HEK293 (cell line): ENCODE results near the gene CCDC175.
A peak's percentile ranks its signal among the peaks of the same experiment; 100 is the strongest.

Source experiments
- BCL6B ChIP-seq: fragments of 450-650 bp; formaldehyde crosslinking; IDR thresholded peaks from 2 replicates; pipeline ENCODE4 v1.5.1; 2017; ENCODE audit warnings: missing biosample characterization, missing genetic modification characterization
- GLIS1 ChIP-seq: fragments of 450-650 bp; formaldehyde crosslinking; IDR thresholded peaks from 2 replicates; pipeline ENCODE4 v1.5.1; 2016; ENCODE audit warnings: missing biosample characterization, missing genetic modification characterization
- GLIS2 ChIP-seq: fragments of 450-650 bp; formaldehyde crosslinking; IDR thresholded peaks from 2 replicates; pipeline ENCODE4 v1.5.1; 2016; ENCODE audit warnings: missing biosample characterization, missing genetic modification characterization
- KLF17 ChIP-seq: fragments of 450-650 bp; formaldehyde crosslinking; IDR thresholded peaks from 2 replicates; pipeline ENCODE4 v1.5.1; 2016; ENCODE audit warnings: missing biosample characterization, missing genetic modification characterization
- PRDM1 ChIP-seq: fragments of 450-650 bp; formaldehyde crosslinking; IDR thresholded peaks from 2 replicates; pipeline ENCODE4; 2016; ENCODE audit warnings: missing biosample characterization, missing genetic modification characterization
- PRDM10 ChIP-seq: fragments of 450-650 bp; formaldehyde crosslinking; IDR thresholded peaks from 2 replicates; pipeline ENCODE4 v1.5.1; 2016; ENCODE audit warnings: missing biosample characterization, missing genetic modification characterization
- SETDB1 ChIP-seq: IDR thresholded peaks from one replicate; pipeline ENCODE4 v1.6.1; 2017; ENCODE audit warnings: mild to moderate bottlenecking, low read length, moderate library complexity, mixed read lengths; ENCODE audit not compliant: insufficient read length
- TRIM28 ChIP-seq: IDR thresholded peaks from 2 replicates; pipeline ENCODE4 v1.6.1; 2011; ENCODE audit warnings: low read length, control low read depth, borderline replicate concordance
- WT1 ChIP-seq: fragments of 450-650 bp; formaldehyde crosslinking; IDR thresholded peaks from 2 replicates; pipeline ENCODE4 v1.5.1; 2016; ENCODE audit warnings: missing biosample characterization, missing genetic modification characterization
- ZBTB17 ChIP-seq: fragments of 450-650 bp; formaldehyde crosslinking; IDR thresholded peaks from 2 replicates; pipeline ENCODE4 v1.5.1; 2016; ENCODE audit warnings: missing biosample characterization, missing genetic modification characterization
- ZBTB7A ChIP-seq: fragments of 450-650 bp; formaldehyde crosslinking; IDR thresholded peaks from 2 replicates; pipeline ENCODE4 v1.5.1; 2016; ENCODE audit warnings: low read depth, missing biosample characterization, missing genetic modification characterization
- ZBTB8A ChIP-seq: fragments of 450-650 bp; formaldehyde crosslinking; IDR thresholded peaks from 2 replicates; pipeline ENCODE4 v1.5.1; 2016; ENCODE audit warnings: missing biosample characterization, missing genetic modification characterization
- ZFP3 ChIP-seq: fragments of 450-650 bp; formaldehyde crosslinking; IDR thresholded peaks from 2 replicates; pipeline ENCODE4 v1.5.1; 2016; ENCODE audit warnings: low read depth, missing biosample characterization, missing genetic modification characterization
- ZNF138 ChIP-seq: fragments of 450-650 bp; formaldehyde crosslinking; IDR thresholded peaks from 2 replicates; pipeline ENCODE4 v1.5.1; 2016; ENCODE audit warnings: missing biosample characterization, missing genetic modification characterization, borderline replicate concordance
- ZNF169 ChIP-seq: fragments of 450-650 bp; formaldehyde crosslinking; IDR thresholded peaks from 2 replicates; pipeline ENCODE4 v1.5.1; 2016; ENCODE audit warnings: missing biosample characterization, missing genetic modification characterization
- ZNF184 ChIP-seq: fragments of 450-650 bp; IDR thresholded peaks from 2 replicates; pipeline ENCODE4 v1.5.1; 2018; ENCODE audit warnings: missing biosample characterization, mild to moderate bottlenecking, missing genetic modification characterization
- ZNF239 ChIP-seq: fragments of 450-650 bp; formaldehyde crosslinking; IDR thresholded peaks from 2 replicates; pipeline ENCODE4 v1.5.1; 2016; ENCODE audit warnings: missing biosample characterization, missing genetic modification characterization
- ZNF266 ChIP-seq: fragments of 450-650 bp; formaldehyde crosslinking; IDR thresholded peaks from 2 replicates; pipeline ENCODE4 v1.5.1; 2016; ENCODE audit warnings: missing biosample characterization, missing genetic modification characterization, low read depth
- ZNF280C ChIP-seq: fragments of 450-650 bp; formaldehyde crosslinking; IDR thresholded peaks from 2 replicates; pipeline ENCODE4 v1.5.1; 2016; ENCODE audit warnings: missing biosample characterization, missing genetic modification characterization
- ZNF398 ChIP-seq: fragments of 450-650 bp; formaldehyde crosslinking; IDR thresholded peaks from 2 replicates; pipeline ENCODE4 v1.5.1; 2017; ENCODE audit warnings: missing biosample characterization, missing genetic modification characterization
- ZNF48 ChIP-seq: fragments of 450-650 bp; formaldehyde crosslinking; IDR thresholded peaks from 2 replicates; pipeline ENCODE4 v1.5.1; 2016; ENCODE audit warnings: missing biosample characterization, missing genetic modification characterization
- ZNF501 ChIP-seq: fragments of 450-650 bp; formaldehyde crosslinking; IDR thresholded peaks from 2 replicates; pipeline ENCODE4 v1.5.1; 2016; ENCODE audit warnings: missing biosample characterization, missing genetic modification characterization
- ZNF514 ChIP-seq: fragments of 450-650 bp; formaldehyde crosslinking; IDR thresholded peaks from 2 replicates; pipeline ENCODE4 v1.5.1; 2016; ENCODE audit warnings: missing biosample characterization, missing genetic modification characterization
- ZNF529 ChIP-seq: fragments of 450-650 bp; formaldehyde crosslinking; IDR thresholded peaks from 2 replicates; pipeline ENCODE4 v1.5.1; 2017; ENCODE audit warnings: missing genetic modification characterization, missing biosample characterization; ENCODE audit not compliant: insufficient replicate concordance
- ZNF558 ChIP-seq: fragments of 450-650 bp; formaldehyde crosslinking; IDR thresholded peaks from 2 replicates; pipeline ENCODE4 v1.5.1; 2016; ENCODE audit warnings: missing biosample characterization, missing genetic modification characterization
- ZNF830 ChIP-seq: fragments of 450-650 bp; IDR thresholded peaks from 2 replicates; pipeline ENCODE4 v1.5.0; 2018; ENCODE audit warnings: missing biosample characterization, missing genetic modification characterization, low read depth, mild to moderate bottlenecking, moderate library complexity
- ZNF837 ChIP-seq: fragments of 450-650 bp; formaldehyde crosslinking; IDR thresholded peaks from 2 replicates; pipeline ENCODE4 v1.5.1; 2016; ENCODE audit warnings: missing biosample characterization, missing genetic modification characterization
- ZSCAN5A ChIP-seq: fragments of 450-650 bp; formaldehyde crosslinking; IDR thresholded peaks from 2 replicates; pipeline ENCODE4 v1.5.1; 2016; ENCODE audit warnings: missing biosample characterization, missing genetic modification characterization

The CCDC175 gene

GRCh38 chr14:59543873-59544272, 32.7 kb downstream of the CCDC175 start (continued):
- no peak for TF ChIP-seq ZNF280C (tag by site-specific recombination)
- peak; percentile 79 for TF ChIP-seq TRIM28
- TF ChIP-seq KLF17 (tag by site-specific recombination): no peak
- TF ChIP-seq ZNF169: no peak
- TF ChIP-seq GLIS1 (tag by site-specific recombination): no peak
- peak; percentile 35; the same call in 1 of the 2 replicates for TF ChIP-seq BCL6B (tag by site-specific recombination)
- TF ChIP-seq ZNF266 (tag by site-specific recombination): no peak
- no peak for TF ChIP-seq ZNF837
- TF ChIP-seq ZNF830 (tag by site-specific recombination): no peak
- peak; percentile 95 for TF ChIP-seq PRDM10
- TF ChIP-seq ZNF138 (tag by site-specific recombination): no peak
- no peak for TF ChIP-seq ZNF239 (tag by site-specific recombination)
- peak; percentile 41; the same call in 1 of the 2 replicates for TF ChIP-seq ZNF398 (tag by site-specific recombination)
- TF ChIP-seq ZBTB8A: peak; percentile 36; the same call in 1 of the 2 replicates
- TF ChIP-seq PRDM1 (tag by site-specific recombination): no peak
- TF ChIP-seq ZNF184 (tag by site-specific recombination): no peak
- TF ChIP-seq ZFP3 (tag by site-specific recombination): no peak
- no peak for TF ChIP-seq ZSCAN5A
- TF ChIP-seq ZBTB17 (tag by site-specific recombination): peak; percentile 57; the same call in 1 of the 2 replicates
- TF ChIP-seq WT1 (tag by site-specific recombination): no peak
- TF ChIP-seq ZNF529 (tag by site-specific recombination): no peak
- TF ChIP-seq ZNF48 (tag by site-specific recombination): no peak
- TF ChIP-seq ZNF558 (tag by site-specific recombination): no peak
- TF ChIP-seq SETDB1: peak; percentile 55
- no peak for TF ChIP-seq ZNF501 (tag by site-specific recombination)
- no peak for TF ChIP-seq ZBTB7A (tag by site-specific recombination)
- no peak for TF ChIP-seq GLIS2 (tag by site-specific recombination)
- TF ChIP-seq ZNF514: no peak
